Activated naive CD4-positive, alpha-beta T cell treated with Interleukin-2 at 50 U/mL for 16 hours (primary cell): ENCODE measurements around the gene NFASC.

Source experiments
- DNase-seq: peaks from one replicate; pipeline ENCODE4 v3.0.0-alpha.2; 2020

Gene NFASC

GRCh38 chr1:205016584-205016983 is 145.9 kb downstream of the NFASC start:
- no peak for DNase-seq

- DNase-seq, result no peak
These were observed 146.3 kb downstream of the NFASC start for GRCh38 chr1:205017001-205017400.

GRCh38 chr1:205017766-205018165 is 147.1 kb downstream of the NFASC start:
- DNase-seq, result no peak

GRCh38 chr1:205018381-205018780 is 147.7 kb downstream of the NFASC start:
- no peak for DNase-seq

- DNase-seq, result no peak
These were observed 149.8 kb downstream of the NFASC start for GRCh38 chr1:205020466-205020865.

- DNase-seq, result no peak
These were observed 154.0 kb downstream of the NFASC start for GRCh38 chr1:205024679-205025078.

- DNase-seq, result no peak
These were observed 154.6 kb downstream of the NFASC start for GRCh38 chr1:205025239-205025638.

- no peak for DNase-seq
These were observed 155.5 kb downstream of the NFASC start for GRCh38 chr1:205026181-205026580.

GRCh38 chr1:205028390-205028789 is 157.7 kb downstream of the NFASC start:
- DNase-seq, result no peak

GRCh38 chr1:205028924-205029323 is 158.3 kb downstream of the NFASC start:
- DNase-seq, result no peak

GRCh38 chr1:205030241-205030640 is 159.6 kb downstream of the NFASC start:
- DNase-seq, result no peak

GRCh38 chr1:205030896-205031295 is 160.2 kb downstream of the NFASC start:
- DNase-seq, result no peak

GRCh38 chr1:205032508-205032907 is 161.8 kb downstream of the NFASC start:
- no peak for DNase-seq

GRCh38 chr1:205037539-205037938 is 166.9 kb downstream of the NFASC start:
- no peak for DNase-seq

- no peak for DNase-seq
These were observed 167.6 kb downstream of the NFASC start for GRCh38 chr1:205038132-205038786.

GRCh38 chr1:205041001-205041715 is 170.5 kb downstream of the NFASC start:
- DNase-seq, result no peak

GRCh38 chr1:205041998-205042910 is 171.6 kb downstream of the NFASC start:
- no peak for DNase-seq

GRCh38 chr1:205042911-205043806 is 172.5 kb downstream of the NFASC start, which contains the start of gene CNTN2:
TSS of gene CNTN2 (plus strand) at chr1:205043212. CDS start at chr1:205053186, 9,974 bp downstream.
- DNase-seq, result no peak

- DNase-seq, result no peak
These were observed 173.2 kb downstream of the NFASC start for GRCh38 chr1:205043866-205044265.

GRCh38 chr1:205044741-205045140 is 174.1 kb downstream of the NFASC start:
- DNase-seq, result no peak

GRCh38 chr1:205045146-205045545 is 174.5 kb downstream of the NFASC start:
- no peak for DNase-seq

GRCh38 chr1:205046870-205047269 is 176.2 kb downstream of the NFASC start:
- no peak for DNase-seq
